ENCODE results near the gene ST3GAL6.

DNA sequence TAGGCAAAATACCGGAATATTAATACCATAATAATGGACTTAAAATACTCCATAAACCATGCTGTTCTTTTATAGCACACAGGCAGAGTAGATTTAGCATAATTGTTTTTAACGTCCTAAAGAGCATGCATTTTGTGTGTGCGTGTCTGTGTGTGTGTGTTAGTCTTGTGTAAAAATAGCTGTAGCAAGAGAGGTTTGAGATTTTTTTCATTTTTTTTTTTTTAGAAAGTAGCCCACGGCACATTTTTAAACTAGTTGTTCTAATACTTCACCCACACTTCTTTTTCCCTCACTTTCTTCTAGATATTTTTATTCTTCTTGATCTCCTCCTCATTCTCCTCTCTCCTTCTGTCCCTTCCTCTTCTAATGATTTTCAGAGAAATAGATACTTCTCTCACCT, 7.5 kb upstream of the ST3GAL6 start:
- no peak for TF ChIP-seq RXRB (CRISPR knock-in tag; IDR thresholded peaks at IDR 0.05; ENCODE audit: borderline replicate concordance)
- no peak for TF ChIP-seq ZNF563 (CRISPR knock-in tag; IDR thresholded peaks at IDR 0.05)
